GM20431 (cell line): ENCODE results near the gene MRPL58.
"Not testable (repeated sequence)": the region's sequence is repeated elsewhere in the genome, so short reads cannot be mapped to it uniquely, and the experiment has no call there.

Source experiments
- in situ Hi-C: fragments of 300-500 bp; cut with MseI, MboI; formaldehyde crosslinking; loops from one replicate; pipeline ENCODE4 v1.15.0; 2020; ENCODE audit warnings: low sequenced_read_pairs; ENCODE audit not compliant: unreplicated experiment

MRPL58 gene

DNA sequence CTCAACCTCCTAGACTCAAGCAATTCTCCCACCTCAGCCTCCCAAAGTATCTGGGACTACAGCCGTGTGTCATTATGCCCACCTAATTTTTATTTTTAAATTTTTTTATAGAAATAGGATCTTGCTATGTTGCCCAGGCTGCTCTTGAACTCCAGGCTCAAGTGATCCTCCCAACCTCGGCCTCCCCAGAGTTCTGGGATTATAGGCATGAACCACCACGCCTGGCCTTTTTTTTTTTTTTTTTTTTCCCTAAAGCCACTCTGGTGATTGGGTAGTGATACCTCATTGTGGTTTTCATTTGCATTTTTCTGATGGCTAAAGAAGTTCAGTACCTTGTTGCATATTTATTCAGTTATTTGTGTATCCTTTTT lies 26.3 kb upstream of the MRPL58 start:
- in situ Hi-C loops = no loop called here

DNA sequence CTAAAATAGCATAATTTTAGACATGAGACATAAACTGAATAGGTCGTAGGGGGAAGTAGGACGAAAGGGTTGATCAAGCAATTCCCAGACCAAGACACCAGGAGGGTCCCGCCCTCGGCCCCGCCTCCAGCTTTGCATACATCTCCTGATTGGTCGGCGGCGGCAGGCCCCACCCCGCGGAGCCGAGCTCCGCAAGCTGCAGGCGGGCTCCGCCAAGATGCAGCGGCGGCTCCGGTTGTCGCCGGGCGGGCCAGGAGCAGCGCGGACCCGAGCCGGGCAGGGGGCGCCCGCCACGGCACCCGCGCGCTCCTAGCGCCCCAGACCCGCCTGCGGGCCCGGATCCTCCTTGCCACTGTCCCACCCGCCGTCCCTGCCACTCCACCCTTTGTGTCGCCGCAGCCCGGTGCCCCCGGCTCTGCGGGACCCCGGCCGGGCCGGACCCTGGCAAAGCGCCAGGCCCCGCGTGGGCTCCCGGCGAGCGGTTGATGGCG lies 25.0 kb upstream of the MRPL58 start, which contains the start of gene CDR2L:
Gene CDR2L, plus strand, starts transcription at position 215 of the 491 bp plus-strand sequence. CDS start 412 bp downstream, outside the sequence.
- in situ Hi-C loops = no loop called here

DNA sequence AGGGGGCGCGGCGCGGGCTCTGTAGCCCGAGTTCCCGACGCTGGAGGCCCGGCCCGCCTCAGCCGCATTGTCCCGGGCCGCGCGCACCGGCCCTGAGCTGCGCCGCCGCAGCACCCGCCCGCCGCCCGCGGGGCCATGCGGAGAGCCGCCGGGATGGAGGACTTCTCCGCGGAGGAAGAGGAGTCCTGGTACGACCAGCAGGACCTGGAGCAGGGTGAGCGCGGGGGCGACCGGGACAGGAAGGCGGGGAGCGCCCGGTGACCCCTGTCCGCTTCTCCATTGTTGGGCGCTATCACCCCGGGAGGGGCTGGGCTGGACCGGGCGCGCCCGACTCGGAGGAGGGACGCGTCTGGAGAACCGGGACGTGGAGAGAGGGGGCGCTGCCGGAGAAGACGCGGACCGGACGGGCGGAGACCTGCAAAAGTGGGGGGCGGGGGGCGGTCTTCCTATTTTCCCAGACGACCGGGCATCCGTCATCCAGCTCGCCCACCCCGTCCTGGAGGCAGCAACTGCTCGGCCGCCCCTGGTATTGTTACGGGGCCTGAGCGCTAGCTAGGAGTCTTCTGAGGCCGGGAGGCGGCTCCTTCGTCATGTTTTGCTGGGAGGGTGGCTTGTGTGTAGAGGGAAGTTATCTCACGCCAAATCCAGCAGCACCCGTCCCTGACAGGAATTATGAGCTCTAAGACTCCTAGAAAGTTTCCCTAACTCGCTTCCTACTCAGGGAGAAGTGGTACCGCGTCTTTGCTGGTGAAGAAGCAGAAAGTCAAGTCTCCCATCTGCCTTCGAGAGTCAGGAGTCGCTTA lies 24.4 kb upstream of the MRPL58 start:
- in situ Hi-C loops = no loop called here

DNA sequence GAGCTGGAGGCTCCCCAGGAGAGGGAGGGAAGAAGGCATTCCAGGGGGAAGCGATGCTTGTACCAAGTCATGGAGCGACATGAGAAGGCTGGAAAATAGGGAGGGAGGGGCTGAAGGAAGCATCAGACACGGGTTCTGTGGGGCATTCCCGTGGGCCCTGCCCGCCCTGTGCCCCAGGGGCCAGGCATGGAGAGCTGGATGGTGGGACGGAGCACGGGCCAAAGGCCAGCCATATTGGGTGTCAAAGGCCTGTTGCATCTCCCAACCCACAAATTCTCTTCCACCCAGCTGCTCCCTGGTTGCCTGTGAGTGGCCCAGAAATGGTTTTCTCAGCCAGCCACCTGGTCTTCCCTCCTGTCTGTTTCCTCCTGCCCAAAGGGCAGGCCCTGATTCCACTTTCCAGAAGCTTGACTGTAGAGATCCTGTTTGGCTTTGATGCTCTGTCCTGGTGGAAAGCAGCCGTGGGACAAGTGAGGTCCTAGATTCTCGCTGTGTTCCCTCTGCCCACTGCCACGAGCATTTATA lies 21.8 kb upstream of the MRPL58 start:
- in situ Hi-C loops = no loop called here

DNA sequence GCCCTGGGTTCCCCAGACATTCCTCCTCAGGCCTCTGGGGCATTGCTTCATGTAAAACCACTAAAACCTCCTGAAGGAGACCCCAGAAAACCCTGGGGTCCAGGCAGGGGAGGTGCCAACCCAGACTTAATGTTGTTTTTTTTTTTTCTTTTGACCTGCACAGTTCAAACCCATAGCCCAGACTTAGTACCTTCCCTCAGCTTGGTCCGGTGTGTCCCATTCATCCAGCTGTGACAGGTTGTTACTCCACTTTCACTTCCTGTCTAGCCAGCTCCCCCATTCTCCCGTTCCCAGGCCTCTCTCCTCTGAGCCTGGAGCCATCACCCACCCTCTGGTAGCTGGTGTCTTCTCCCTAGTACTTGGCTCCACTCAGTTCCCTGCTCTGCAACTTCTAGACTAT lies 20.2 kb upstream of the MRPL58 start:
- in situ Hi-C loops = no loop called here

DNA sequence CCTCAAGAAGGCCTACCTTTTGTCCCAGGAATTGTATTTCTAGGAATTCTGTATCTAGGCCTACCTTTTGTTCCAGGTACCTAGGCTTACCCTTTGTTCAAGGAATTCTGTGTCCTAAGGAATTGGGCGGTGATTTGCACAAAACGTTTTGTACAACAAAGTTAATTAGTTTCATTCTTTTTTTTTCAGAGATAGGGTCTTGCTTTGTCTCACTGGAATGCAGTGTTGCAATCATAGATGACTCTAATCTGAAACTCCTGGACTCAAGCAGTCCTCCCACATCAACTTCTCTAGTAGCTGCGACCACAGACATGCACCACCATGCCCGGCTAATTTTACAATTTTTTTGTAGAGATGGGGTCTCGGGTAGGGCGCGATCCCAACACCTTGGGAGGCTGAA lies 18.0 kb upstream of the MRPL58 start:
- in situ Hi-C loops = no loop called here

DNA sequence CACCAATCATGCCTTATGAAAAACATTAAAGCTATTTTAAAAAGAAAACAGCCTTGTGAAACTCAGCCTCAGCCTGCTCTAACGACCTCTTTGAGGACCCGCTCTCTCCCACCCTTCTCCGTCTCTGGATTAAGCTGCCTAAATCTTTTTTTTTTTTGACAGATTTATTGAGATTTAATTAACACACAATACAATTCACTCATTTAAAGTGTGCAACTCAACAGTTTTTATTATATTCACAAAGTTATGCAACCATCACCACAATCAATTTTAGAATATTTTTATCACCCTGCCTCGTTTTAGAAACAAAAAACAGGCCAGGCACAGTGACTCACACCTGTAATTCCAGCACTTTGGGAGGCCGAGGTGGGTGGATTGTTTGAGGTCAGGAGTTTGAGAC lies 16.6 kb upstream of the MRPL58 start:
- in situ Hi-C loops = no loop called here

DNA sequence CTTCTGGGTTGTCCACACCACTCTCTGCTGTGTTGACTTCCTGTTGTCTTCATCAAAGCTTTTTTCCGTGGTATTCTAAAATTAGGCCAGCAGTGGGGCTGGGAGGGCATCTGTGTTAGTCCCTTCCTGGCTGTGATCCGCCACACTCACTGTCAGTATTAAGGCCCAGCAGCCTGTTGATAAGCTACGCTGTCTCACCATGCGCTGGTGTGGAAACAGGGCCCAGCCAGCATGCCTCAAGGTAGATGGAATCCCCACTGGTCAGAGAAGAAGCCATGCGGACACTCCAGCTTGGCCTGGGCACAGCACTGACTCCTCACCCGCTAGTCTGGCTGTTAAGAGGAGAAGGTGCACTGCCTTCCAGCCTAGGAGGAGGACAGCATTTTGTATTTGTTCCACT lies 13.7 kb upstream of the MRPL58 start:
- in situ Hi-C loops = no loop called here

DNA sequence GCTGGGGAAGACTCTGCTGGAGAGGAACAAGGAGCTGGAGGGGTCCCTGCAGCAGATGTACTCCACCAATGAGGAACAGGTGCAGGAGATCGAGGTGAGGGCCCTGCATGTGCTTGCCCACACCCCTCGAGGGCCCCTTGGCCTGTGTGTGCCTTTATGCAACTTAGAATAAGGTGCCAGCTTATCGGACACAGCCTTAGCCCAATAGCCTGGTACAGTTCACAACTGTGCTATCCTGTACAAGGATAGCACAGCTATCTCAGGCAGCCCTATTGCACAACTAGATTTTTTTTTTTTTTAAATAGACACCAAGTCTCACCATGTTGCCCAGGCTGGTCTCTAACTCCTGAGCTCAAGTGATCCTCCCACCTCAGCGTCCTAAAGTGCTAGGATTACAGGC lies 12.9 kb upstream of the MRPL58 start:
- in situ Hi-C loops = no loop called here

DNA sequence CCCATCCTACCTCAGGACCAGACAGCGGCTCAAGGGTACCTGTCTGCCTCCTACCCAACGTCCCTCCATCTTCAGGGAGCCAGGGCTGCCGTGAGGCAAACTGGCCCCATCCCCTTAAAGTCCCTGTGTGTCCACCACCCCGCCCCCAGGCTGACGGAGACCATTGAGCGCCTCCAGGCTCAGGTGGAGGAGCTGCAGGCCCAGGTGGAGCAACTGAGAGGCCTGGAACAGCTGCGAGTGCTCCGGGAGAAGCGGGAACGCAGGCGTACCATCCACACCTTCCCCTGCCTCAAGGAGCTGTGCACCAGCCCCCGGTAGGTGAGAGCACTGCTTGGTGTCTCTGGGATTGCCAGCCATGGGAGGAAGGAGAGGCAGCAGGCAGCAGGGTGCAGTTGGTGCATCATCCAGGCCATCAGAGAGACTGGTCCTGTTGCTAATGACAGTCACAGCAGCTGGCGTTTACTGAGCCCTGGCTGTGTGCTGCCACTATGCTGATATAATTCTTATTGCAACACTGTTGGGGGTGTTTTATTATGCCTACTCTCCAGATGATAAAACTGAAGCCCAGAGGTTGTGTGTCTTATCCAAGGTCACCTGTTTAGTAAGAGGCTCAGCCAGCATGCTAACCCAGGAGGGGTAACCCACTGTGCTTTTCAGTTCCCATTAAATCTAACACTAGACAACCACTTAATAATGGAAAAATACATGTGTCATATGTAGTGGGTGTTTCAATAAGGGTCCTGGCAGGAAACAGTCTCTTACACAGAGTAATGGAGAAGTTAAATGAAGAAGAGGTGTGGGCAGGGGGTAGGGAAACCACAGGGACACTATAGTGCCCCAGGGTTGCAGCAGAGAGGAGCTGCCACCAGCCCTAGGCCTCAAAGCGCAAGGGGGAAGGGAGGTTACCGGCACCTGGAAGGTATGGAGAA lies 10.3 kb upstream of the MRPL58 start:
- in situ Hi-C loops = no loop called here

DNA sequence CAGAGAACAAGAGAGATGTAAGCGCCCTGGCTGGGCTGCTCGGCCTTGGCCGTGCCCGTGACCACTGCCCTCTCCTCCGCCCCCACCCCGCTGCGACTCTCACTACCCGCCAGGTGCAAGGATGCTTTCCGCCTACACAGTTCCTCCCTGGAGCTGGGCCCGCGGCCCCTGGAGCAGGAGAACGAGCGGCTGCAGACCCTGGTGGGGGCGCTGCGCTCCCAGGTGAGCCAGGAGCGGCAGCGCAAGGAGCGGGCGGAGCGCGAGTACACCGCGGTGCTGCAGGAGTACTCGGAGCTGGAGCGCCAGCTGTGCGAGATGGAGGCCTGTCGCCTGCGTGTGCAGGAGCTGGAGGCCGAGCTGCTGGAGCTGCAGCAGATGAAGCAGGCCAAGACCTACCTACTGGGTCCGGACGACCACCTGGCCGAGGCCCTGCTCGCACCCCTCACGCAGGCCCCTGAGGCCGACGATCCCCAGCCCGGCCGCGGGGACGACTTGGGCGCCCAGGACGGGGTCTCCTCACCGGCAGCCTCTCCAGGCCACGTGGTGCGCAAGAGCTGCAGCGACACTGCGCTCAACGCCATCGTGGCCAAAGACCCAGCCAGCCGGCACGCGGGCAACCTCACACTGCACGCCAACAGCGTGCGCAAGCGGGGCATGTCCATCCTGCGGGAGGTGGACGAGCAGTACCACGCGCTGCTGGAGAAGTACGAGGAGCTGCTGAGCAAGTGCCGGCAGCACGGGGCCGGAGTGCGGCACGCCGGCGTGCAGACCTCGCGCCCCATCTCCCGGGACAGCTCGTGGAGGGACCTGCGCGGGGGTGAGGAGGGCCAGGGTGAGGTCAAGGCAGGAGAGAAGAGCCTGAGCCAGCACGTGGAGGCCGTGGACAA lies 9.2 kb upstream of the MRPL58 start:
- in situ Hi-C loops = no loop called here

DNA sequence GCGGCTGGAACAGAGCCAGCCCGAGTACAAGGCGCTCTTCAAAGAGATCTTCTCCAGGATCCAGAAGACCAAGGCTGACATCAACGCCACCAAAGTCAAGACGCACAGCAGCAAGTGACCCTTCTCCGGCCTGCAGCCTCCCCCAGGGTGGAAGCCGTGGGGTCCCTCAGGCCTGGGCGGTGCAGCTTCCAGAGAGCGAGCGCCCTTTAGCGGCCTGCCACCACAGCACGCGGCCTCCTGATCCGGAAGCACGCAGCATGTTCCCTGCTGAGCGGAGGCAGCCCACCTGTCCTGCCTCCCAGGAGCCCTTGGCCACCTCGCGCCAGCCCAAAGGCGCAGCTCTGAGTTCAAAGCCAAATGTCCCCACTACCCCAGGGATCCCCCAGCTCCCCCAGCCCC lies 8.5 kb upstream of the MRPL58 start:
- in situ Hi-C loops = no loop called here

DNA sequence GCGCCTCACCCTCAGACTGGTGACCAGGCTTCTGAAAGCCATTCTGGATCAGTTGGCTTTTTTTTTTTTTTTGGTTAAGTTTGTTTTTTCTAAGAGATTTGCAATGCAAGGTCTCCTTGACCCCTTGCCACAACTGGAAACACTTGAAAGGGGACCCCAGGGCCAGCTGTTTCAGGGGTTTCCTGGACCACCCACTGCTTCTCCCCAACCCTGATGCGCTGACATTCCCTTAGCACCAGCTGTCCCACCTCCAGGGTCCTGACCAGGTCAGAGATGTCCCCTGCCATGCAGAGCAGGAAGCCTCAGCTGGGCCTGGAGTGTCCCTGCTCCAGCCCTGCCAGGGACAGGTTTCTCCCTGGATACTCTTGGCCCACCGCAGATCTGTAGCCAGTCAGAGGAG lies 8.1 kb upstream of the MRPL58 start:
- in situ Hi-C loops = no loop called here

DNA sequence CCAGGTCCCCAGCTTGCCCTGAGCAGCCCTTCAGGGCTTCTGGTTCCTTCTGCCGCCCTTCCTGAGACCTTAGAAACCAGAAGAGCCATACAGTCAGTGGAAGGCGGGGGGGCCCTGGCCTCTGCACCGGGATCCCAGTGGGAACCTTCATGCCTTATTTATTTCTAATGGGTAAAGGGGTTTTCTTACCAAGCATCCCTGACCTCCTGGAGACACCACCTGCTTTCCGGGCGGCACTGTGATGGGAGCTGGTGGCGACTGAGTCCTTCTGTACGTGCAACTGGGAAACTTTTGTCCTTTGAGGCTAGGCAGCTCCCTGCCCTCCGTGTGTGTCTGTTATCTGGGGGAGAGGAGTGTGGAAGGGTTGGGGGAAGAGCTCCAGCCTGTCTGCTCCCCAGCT lies 7.2 kb upstream of the MRPL58 start:
- in situ Hi-C loops = no loop called here

DNA sequence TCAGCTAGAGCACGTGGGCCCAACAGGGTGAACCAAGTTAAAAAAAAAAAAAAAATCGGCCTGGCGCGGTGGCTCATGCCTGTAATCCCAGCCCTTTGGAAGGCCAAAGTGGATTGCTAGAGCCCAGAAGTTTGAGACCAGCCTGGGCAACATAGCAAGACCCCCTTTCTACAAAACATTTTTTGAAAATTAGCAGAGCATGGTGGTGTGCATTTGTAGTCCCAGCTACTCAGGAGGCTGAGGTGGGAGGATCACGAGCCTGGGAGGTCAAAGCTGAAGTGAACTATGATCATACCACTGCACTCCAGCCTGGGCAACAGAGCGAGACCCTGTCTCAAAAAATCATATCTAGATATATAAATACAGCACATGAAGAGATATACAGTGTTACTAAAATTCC lies 6.4 kb upstream of the MRPL58 start:
- in situ Hi-C loops = not testable (repeated sequence)

DNA sequence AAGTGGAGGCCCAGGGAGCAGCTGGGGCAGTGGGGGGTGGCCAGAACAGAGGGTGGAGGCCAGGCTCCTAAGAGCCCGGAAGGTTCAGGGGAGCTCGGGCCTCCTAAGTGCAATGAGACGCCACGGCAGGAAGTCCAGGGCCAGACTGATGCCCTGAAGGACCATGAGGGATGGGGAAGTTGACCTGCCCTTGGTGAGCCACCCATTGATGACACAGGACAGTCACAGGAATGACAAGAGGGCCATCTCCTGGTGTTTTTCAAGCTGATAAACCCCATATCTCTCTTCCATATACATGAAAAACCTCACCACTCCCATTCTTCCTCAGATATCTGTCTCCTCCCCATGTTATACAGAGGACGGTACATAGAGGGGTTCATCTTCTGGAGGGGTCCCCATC lies 5.8 kb upstream of the MRPL58 start:
- in situ Hi-C loops = no loop called here

DNA sequence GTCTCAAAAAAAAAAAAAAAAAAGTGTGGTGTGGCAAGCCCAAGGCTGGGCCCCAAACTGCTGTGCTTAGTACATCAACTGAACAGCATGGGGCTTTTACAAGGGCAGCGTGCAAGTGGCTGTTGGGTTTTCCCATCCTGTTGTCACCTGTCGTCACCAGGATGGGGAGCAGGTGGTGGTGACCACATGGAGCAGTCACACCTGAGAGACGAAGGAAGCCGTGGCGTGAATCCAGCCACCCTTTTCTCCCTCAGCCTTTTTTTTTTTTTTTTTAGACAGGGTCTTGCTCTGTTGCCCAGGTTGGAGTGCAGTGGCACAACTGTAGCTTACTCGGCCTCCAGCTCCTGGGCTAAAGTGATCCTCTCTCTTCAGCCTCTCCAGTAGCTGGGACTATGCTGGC lies 4.1 kb upstream of the MRPL58 start:
- in situ Hi-C loops = no loop called here

DNA sequence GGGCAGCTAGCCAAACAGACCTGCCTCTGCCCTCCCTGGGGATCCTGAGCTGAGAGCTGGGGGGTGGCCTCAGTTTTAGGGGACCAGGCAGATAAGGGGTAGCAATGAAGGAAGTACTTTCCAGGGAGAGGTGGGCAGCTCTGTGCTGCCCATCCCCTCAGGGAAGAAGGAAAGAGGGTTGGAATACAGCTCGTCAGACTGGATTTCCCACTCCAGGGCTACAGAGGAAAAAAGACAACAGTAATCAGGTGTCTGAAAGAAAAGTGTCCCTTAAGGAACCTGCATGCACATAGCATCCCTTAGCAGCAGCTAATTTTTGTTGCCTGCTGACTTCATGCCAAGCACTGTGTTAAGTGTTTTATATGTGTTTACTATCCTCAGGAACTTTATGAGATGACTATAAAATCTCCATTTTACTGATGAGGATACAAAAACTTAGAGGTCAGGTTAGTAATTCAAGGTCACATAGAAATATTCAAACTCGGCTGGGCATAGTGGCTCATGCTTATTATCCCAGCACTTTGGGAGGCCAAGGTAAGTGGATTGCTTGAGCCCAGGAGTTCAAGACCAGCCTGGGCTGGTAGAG lies 3.2 kb upstream of the MRPL58 start:
- in situ Hi-C loops = no loop called here

DNA sequence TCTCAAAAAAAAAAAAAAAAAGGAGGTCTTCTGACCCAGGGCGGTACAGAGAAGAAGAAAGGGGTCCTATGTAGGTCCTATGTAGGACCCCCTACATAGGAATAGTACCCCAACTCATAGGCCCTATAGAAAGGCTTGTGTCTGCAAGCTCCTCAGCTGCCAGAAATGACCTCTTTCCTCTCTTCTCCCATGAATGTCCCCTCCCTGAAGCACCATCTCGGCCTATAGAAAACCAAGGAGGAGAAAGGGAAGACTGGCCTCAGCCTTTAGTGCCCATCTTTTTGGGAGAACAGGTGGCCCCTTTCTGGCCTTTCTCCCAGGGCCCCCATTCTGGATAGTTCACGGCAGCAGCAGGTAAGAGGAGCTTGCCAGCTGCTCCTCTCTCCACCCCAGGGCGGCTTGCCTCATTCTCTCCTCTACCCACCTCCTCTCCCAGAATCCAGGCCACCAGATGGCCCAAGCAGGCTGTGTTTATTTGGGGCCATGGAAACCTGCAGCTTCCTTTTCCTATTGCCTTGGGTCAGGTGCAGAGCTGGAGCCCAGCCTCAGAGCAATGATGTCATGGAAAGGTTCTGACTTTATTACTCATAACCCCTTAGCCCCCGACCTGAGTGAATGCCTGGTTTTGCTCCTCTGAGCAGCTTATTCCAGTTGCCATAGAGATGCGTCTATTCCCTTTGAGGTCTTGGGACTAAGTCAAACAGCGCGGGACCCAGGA lies 1.6 kb upstream of the MRPL58 start:
- in situ Hi-C loops = no loop called here
